RWPE2 (cell line): ENCODE measurements around the gene UVRAG.
"Not testable (repeated sequence)": the region's sequence is repeated elsewhere in the genome, so short reads cannot be mapped to it uniquely, and the experiment has no call there.

Source experiments
- ATAC-seq: fragments of 200-7000 bp; cut with Tn5 transposase; 3 replicates; pipeline ENCODE4 v1.9.1; 2021; ENCODE audit warnings: low read depth
- DNase-seq: peaks from one replicate; pipeline ENCODE4 v3.0.0-alpha.2; 2020; ENCODE audit warnings: low spot score
- H3K27ac ChIP-seq: fragments of 450-650 bp; 2 replicates; pipeline ENCODE4 v1.5.1; 2017; ENCODE audit warnings: mild to moderate bottlenecking; ENCODE audit not compliant: poor library complexity, severe bottlenecking
- H3K27me3 ChIP-seq: fragments of 250-450 bp; sonication (Bioruptor Pico); 2 replicates; pipeline ENCODE4 v1.5.1; 2021; ENCODE audit warnings: mild to moderate bottlenecking, moderate library complexity; ENCODE audit not compliant: insufficient read depth, poor library complexity, severe bottlenecking
- H3K36me3 ChIP-seq: fragments of 250-450 bp; sonication (Bioruptor Pico); 2 replicates; pipeline ENCODE4 v1.5.1; 2020; ENCODE audit warnings: low read depth, mild to moderate bottlenecking, moderate library complexity
- H3K4me1 ChIP-seq: fragments of 250-450 bp; sonication (Bioruptor Pico); 2 replicates; pipeline ENCODE4 v1.5.1; 2021; ENCODE audit warnings: mild to moderate bottlenecking, moderate library complexity; ENCODE audit not compliant: insufficient read depth, poor library complexity, severe bottlenecking
- H3K4me3 ChIP-seq: fragments of 250-450 bp; sonication (Bioruptor Pico); 2 replicates; pipeline ENCODE4 v1.5.1; 2021; ENCODE audit warnings: mild to moderate bottlenecking, moderate library complexity; ENCODE audit not compliant: severe bottlenecking
- H3K9me3 ChIP-seq: fragments of 250-450 bp; sonication (Bioruptor Pico); 2 replicates; pipeline ENCODE4 v1.5.1; 2021; ENCODE audit warnings: mild to moderate bottlenecking, moderate library complexity; ENCODE audit not compliant: severe bottlenecking
- CTCF ChIP-seq: fragments of 450-650 bp; IDR thresholded peaks from one replicate; pipeline ENCODE4 v1.5.1; 2017; ENCODE audit warnings: mild to moderate bottlenecking, moderate library complexity; ENCODE audit not compliant: poor library complexity, severe bottlenecking

Gene UVRAG

GRCh38 chr11:76074148-76075095 lies 259.4 kb downstream of the UVRAG start:
- no peaks in the 10 kb centered on the region for H3K9me3 ChIP-seq
- no peaks in the 10 kb centered on the region for H3K27me3 ChIP-seq
- H3K27ac ChIP-seq: no peak overlapping the region
- ATAC-seq (no peak), DNase-seq (no peak)
- H3K36me3 ChIP-seq: no peaks in the 10 kb centered on the region; the same call in 1 of the 2 replicates
- H3K4me1 ChIP-seq: no peaks in the 10 kb centered on the region
- no peak for TF ChIP-seq CTCF
- no peak overlapping the region for H3K4me3 ChIP-seq

DNA sequence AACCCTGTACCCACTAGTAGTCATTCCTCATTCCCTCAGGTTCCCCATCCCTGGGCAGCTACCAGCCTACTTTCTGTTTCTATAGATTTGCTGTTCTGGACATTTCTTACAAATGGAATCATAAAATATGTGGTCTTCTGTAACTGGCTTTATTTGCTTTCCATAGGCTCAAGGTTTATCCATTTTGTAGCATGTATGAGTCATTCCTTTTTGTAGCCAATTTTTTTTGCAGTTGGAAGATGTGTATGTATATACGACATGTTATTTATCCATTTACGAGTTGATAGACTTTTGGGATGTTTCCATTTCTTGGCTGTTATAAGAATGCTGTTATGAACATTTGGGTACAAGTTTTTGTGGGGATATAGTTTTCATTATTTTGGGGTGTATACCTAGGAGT lies 260.7 kb downstream of the UVRAG start:
- no peak for ATAC-seq

GRCh38 chr11:76076253-76076652 lies 261.2 kb downstream of the UVRAG start:
- ATAC-seq, DNase-seq, H3K9me3 ChIP-seq, H3K4me3 ChIP-seq, H3K27ac ChIP-seq, H3K36me3 ChIP-seq, H3K27me3 ChIP-seq, H3K4me1 ChIP-seq: not testable (repeated sequence)

More for the DNA sequence above, 260.7 kb downstream of the UVRAG start:
- no peaks in the 10 kb centered on the region for H3K9me3 ChIP-seq
- H3K27ac ChIP-seq: no peak overlapping the region
- no peak overlapping the region for H3K4me3 ChIP-seq
- no peak for DNase-seq
- no peaks in the 10 kb centered on the region for H3K4me1 ChIP-seq
- no peaks in the 10 kb centered on the region for H3K27me3 ChIP-seq
- no peaks in the 10 kb centered on the region for H3K36me3 ChIP-seq
- no peak for TF ChIP-seq CTCF

DNA sequence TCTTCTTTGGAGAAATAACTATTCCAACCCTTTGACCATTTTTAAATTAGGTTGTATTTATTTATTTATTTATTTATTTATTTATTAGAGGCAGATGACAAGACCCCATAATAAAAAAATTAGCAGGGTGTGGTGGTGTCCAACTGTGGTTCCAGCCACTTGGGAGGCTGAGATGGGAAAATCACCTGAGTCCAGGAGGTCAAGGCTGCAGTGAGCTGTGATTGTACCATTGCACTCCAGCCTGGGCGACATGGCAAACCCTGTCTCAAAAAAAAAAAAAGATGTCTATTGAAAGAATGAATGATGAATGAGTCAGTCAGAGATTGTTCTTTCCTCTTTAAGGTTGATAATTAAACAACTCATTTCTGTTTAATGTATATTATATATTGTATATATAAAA lies 261.7 kb downstream of the UVRAG start:
- ATAC-seq (no peak), DNase-seq (no peak)
- TF ChIP-seq CTCF: no peak
- Histone ChIP-seq H3K27me3 (no peaks in the 10 kb centered on the region), H3K9me3 (no peaks in the 10 kb centered on the region), H3K4me1 (no peaks in the 10 kb centered on the region), H3K4me3 (no peak overlapping the region), H3K27ac (no peak overlapping the region), H3K36me3 (no peaks in the 10 kb centered on the region)

- no peaks in the 10 kb centered on the region for H3K4me1 ChIP-seq
- no peaks in the 10 kb centered on the region for H3K9me3 ChIP-seq
- no peak overlapping the region for H3K27ac ChIP-seq
- no peak for TF ChIP-seq CTCF
- DNase-seq (no peak), ATAC-seq (no peak)
- no peak overlapping the region for H3K4me3 ChIP-seq
- no peaks in the 10 kb centered on the region for H3K27me3 ChIP-seq
- no peaks in the 10 kb centered on the region for H3K36me3 ChIP-seq
These were observed 262.7 kb downstream of the UVRAG start for GRCh38 chr11:76077575-76078150.

GRCh38 chr11:76081084-76081483 lies 266.1 kb downstream of the UVRAG start:
- not testable (repeated sequence) for DNase-seq, H3K4me3 ChIP-seq, H3K9me3 ChIP-seq, H3K27ac ChIP-seq, H3K4me1 ChIP-seq, ATAC-seq, H3K27me3 ChIP-seq, H3K36me3 ChIP-seq
